Gastrocnemius medialis (tissue), 4 donors: ENCODE measurements around the gene GMPS.

Experiments
- CTCF ChIP-seq, 5 experiments: fragments of 450-650 bp in 3 of 5; fragments of 200-600 bp in 2 of 5; sonication (generic) in 2 of 5; IDR thresholded peaks in 4 of 5; conservative IDR thresholded peaks in 1 of 5; 1 replicate in 4 of 5; 2 replicates in 1 of 5; pipeline ENCODE4 v1.5.1; 2016 to 2019; ENCODE audit warnings: antibody characterized with exemption in 5 of 5, mild to moderate bottlenecking in 3 of 5, moderate library complexity in 3 of 5
- POLR2A ChIP-seq, 2 donors: fragments of 450-650 bp; IDR thresholded peaks; one replicate each; pipeline ENCODE4 v1.6.1; 2017; ENCODE audit warnings: antibody characterized with exemption in 2 of 2, mild to moderate bottlenecking in 2 of 2, moderate library complexity in 2 of 2

DNA sequence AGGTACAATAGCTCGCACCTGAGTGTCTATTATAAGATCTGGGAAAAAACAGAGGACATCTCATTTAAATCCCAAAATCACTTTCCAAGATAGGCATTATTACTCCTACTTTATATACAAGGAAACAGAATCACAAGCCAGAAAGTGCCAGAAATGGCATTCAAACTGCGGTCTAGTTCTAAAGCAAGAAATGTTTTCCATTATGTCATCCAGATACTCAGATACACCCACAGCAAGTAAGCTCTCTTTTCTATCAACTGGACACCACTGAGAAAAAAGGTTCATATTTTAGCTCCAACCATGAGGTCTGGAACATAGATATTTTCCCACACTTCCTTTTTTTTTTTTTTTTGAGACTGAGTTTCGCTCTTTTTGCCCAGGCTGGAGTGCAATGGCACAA lies 24.3 kb upstream of the GMPS start:
- TF ChIP-seq CTCF (IDR thresholded peaks at IDR 0.05 in 4 of 5, conservative IDR thresholded peaks at IDR 0.05 in 1 of 5) = no peak
- no peak for TF ChIP-seq POLR2A (IDR thresholded peaks at IDR 0.05)
